SHP77 treated with DMSO at 0.1 percent for 48 hours (cell line): ENCODE measurements around the gene KRTAP10-1.
"Not testable (repeated sequence)": the region's sequence is repeated elsewhere in the genome, so short reads cannot be mapped to it uniquely, and the experiment has no call there.

Experiments used
- DNase-seq: peaks from one replicate; lab custom pipeline; 2025; lab: John Stamatoyannopoulos, UW

Gene KRTAP10-1

GRCh38 chr21:44569861-44570517 is 30.0 kb upstream of the KRTAP10-1 start:
- DNase-seq, result no peak

- peak; percentile 96 for DNase-seq
Observed at GRCh38 chr21:44568667-44569556, 28.9 kb upstream of the KRTAP10-1 start.

- DNase-seq, result no peak
Observed at GRCh38 chr21:44568261-44568660, 28.3 kb upstream of the KRTAP10-1 start.

GRCh38 chr21:44567481-44568171 is 27.6 kb upstream of the KRTAP10-1 start:
- no peak for DNase-seq

GRCh38 chr21:44566403-44566802 is 26.4 kb upstream of the KRTAP10-1 start:
- no peak for DNase-seq

GRCh38 chr21:44564886-44565598 is 25.0 kb upstream of the KRTAP10-1 start:
- no peak for DNase-seq

GRCh38 chr21:44564099-44564498 is 24.1 kb upstream of the KRTAP10-1 start:
- DNase-seq, result no peak

GRCh38 chr21:44558695-44559094 is 18.7 kb upstream of the KRTAP10-1 start, which contains the start of gene KRTAP10-3:
TSS of gene KRTAP10-3 (minus strand) at chr21:44558795. CDS start at chr21:44558715, 80 bp downstream.
- DNase-seq, result no peak

GRCh38 chr21:44558329-44558675 is 18.3 kb upstream of the KRTAP10-1 start:
- DNase-seq, result not testable (repeated sequence)

GRCh38 chr21:44557491-44558328 is 17.7 kb upstream of the KRTAP10-1 start:
- DNase-seq, result no peak

- no peak for DNase-seq
Observed at GRCh38 chr21:44556879-44557278, 16.9 kb upstream of the KRTAP10-1 start.

GRCh38 chr21:44555200-44555875 is 15.3 kb upstream of the KRTAP10-1 start:
- no peak for DNase-seq

GRCh38 chr21:44552681-44553080 is 12.7 kb upstream of the KRTAP10-1 start:
- no peak for DNase-seq

- no peak for DNase-seq
Observed at GRCh38 chr21:44552136-44552535, 12.1 kb upstream of the KRTAP10-1 start.

- DNase-seq, result no peak
Observed at GRCh38 chr21:44551340-44551961, 11.5 kb upstream of the KRTAP10-1 start, which contains the start of gene KRTAP10-2. TSS of gene KRTAP10-2 (minus strand) at chr21:44551505. CDS start at chr21:44551458, 47 bp downstream.

- DNase-seq, result no peak
Observed at GRCh38 chr21:44550807-44551206, 10.8 kb upstream of the KRTAP10-1 start.

- DNase-seq, result not testable (repeated sequence)
Observed at GRCh38 chr21:44550285-44550684, 10.3 kb upstream of the KRTAP10-1 start.

GRCh38 chr21:44549525-44550211 is 9.7 kb upstream of the KRTAP10-1 start:
- no peak for DNase-seq

GRCh38 chr21:44548922-44549321 is 8.9 kb upstream of the KRTAP10-1 start:
- no peak for DNase-seq
